Measurements from ENCODE around the gene ICE1.
"Not testable (repeated sequence)": the region's sequence is repeated elsewhere in the genome, so short reads cannot be mapped to it uniquely, and the experiment has no call there.

The ICE1 gene

DNA sequence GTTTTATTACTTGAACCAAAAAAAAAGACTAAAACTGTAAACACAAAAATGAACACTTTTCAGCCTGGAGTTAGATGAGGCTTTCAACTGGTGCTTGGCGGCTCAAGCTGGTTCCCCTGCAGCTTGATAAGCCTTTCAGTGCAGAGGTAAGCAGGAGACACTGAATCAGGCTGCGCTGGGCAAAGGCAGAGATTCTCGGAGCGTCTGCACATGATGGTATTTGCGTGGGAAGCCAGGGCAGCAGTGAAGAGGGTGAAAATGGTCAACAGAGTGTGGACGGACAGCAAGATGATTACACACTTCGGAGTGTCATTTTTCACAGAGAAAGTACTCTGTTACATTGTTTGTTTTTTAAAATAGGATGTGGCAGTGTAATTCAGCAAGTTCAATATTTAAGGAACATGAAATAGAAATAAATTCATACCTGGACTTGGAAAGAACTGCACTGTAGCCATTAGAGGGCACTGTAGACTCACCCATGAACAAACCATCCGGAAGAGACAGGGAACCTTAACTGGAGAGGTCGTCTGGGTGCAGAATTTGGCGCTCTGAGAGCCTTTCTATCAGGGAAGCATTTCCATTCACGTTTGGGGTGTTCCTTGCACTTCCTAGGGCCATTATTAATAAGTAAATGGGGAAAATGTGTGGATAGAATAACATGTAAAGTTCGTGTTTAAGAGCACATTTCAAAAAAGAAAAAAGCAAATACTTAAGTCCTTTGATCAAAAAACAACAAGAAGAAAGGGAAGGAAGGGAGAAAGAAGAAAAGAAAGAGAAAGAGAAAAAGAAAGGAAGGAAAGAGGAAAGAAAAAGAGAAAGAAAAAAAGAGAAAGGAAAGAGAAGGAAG is 69.8 kb downstream of the ICE1 start:
- DNase-seq (ENCODE audit: low spot score), result peak; percentile 47

GRCh38 chr5:5492934-5493271 is 70.4 kb downstream of the ICE1 start:
- not testable (repeated sequence) for DNase-seq (ENCODE audit: low spot score)

GRCh38 chr5:5494489-5495402 is 72.3 kb downstream of the ICE1 start:
- no peak for DNase-seq (ENCODE audit: low spot score)

- DNase-seq (ENCODE audit: low spot score), result peak; percentile 55
These were observed 74.8 kb downstream of the ICE1 start for GRCh38 chr5:5497152-5497788.

GRCh38 chr5:5499442-5499841 is 77.0 kb downstream of the ICE1 start:
- no peak for DNase-seq (ENCODE audit: low spot score)

DNA sequence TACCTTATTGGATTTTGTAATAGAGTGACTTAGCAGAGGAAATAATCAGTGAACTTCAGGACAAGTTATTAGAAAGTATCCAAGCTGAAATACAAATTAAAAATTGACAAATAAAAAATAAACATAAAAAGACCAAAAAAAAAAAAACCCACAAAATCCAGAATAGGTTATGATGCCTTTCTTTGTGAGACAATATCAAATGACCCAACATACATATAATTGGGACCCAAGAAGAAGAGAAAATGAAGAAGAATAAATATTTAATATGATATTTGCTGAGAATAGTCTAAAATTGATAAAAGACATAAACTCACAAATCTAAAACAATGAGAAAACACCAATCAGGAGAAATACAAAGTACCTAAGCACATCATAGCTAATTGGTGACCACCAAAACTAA is 81.8 kb downstream of the ICE1 start:
- no peak for DNase-seq (ENCODE audit: low spot score)

- DNase-seq (ENCODE audit: low spot score), result no peak
These were observed 83.3 kb downstream of the ICE1 start for GRCh38 chr5:5505815-5506214.

DNA sequence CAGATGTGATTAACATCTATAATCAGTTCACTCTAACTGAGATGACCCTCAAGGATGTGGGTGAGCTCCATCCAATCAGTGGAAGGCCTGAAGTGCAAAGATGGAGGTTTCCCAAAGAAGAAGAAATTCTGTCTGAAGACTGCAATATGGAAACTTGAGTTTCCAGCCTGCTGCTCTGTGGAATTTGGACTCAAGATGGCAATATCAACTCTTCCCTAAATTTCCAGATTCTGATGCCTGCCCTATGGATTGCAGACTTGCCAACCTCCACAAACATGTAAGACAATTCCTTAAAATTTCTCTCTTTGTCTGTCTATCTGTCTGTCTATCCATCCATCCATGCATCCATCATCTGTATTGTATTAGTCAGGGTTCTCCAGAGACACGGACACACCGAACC is 85.9 kb downstream of the ICE1 start:
- no peak for DNase-seq (ENCODE audit: low spot score)

DNA sequence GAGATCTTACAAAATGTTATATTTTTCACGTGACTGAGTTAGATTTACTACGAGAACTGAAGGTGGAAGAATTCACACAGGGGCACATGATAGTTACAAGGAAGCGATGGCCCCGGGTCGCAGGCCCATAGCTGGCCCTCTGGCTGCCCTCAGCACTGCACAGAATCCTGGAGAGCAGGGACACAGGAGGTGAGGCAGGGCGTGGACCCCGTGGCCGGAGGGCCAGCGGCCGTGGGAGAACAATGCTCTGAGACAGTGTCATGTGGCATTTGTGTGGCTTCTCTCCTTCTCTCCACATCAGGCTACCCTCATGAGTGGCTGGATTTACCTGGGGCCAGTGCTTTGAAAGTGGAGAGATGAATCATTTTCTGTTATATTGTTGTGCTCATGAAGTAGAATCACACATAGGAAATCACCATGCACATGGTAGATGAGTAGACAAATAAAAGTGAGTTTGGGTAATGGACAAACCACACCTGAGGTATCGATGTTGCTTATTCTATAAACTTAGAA is 89.5 kb downstream of the ICE1 start:
- no peak for DNase-seq (ENCODE audit: low spot score)

DNA sequence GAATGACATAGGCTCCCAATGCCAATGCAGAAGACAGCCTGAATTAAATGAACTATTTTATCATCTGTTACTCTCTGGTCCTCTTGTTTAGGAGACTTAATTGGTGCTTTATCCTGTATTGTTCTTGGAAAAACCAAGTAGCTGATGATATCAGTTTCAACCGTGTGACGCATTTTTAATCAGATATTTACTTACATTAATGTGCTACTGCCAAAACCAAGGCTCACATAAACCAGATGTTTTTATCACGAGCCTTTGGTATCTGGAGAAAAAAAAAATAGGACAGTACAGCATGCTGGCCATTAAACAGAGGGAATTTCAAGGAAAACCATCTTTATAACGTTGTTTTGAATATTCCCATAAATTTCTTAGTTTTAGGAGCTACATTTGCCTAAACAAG is 90.1 kb downstream of the ICE1 start:
- no peak for DNase-seq (ENCODE audit: low spot score)

GRCh38 chr5:5520622-5521021 is 98.1 kb downstream of the ICE1 start:
- DNase-seq (ENCODE audit: low spot score), result not testable (repeated sequence)

- DNase-seq (ENCODE audit: low spot score), result no peak
These were observed 98.6 kb downstream of the ICE1 start for GRCh38 chr5:5521029-5521428.

DNA sequence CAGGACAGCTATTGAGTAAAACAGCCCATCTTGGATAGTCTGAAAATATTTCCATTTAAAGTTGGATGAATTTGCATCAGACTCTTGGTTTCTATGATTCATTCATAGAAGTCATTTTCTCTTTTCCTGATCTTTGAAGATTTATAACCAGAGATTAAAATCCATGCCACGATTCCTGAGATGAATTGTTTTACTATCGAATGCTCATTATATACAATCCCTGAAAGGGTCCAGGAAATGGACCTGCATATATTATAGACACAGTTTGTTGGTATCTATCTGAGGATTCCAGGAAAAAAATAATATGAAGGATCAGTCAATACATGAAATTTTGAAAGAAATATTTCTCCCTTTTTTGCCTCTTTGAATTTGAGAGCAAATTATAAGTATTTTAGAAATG is 99.0 kb downstream of the ICE1 start:
- no peak for DNase-seq (ENCODE audit: low spot score)

DNA sequence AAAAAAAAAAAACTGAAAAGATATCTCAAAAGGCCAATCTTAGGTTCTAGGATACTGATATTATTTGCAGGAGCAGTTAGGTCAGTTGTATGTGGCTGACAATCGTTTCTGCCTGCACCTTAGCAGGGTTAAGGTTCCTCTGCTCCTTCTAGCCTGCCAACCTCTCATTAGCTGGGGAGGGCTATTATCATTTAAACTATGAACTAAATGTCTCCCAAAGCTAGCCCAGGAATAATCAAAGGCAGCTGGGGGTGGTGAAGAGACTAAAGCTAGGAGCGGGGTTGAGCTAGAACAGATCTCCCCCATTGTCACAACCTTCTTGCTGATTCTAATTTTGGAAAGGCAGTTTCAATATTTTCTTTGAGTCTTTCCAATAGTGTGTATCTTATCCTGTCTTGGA is 99.9 kb downstream of the ICE1 start:
- no peak for DNase-seq (ENCODE audit: low spot score)

- DNase-seq (ENCODE audit: low spot score), result no peak
These were observed 100.6 kb downstream of the ICE1 start for GRCh38 chr5:5523066-5523505.

DNA sequence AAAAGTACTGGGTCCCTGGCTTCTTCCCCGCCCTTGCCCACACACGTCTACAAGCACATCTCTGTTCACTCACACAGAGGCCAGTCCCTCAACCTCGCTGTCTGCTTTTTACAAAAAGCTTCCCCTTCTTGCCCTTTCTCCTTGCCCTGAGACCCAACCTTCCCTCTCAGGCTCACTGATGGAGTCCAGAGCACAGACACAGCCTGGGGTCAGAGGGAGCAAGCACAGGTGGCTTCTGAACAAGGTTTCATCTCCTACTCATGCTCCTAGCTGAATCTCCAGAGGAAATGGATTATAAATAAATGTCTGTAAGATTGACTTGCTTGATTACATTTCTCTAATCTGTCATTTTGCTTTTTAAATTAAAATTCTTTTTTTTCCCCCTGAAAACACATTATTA is 101.8 kb downstream of the ICE1 start:
- no peak for DNase-seq (ENCODE audit: low spot score)

- no peak for DNase-seq (ENCODE audit: low spot score)
These were observed 108.9 kb downstream of the ICE1 start for GRCh38 chr5:5531371-5531770.

- DNase-seq (ENCODE audit: low spot score), result no peak
These were observed 110.0 kb downstream of the ICE1 start for GRCh38 chr5:5532306-5533076.

- DNase-seq (ENCODE audit: low spot score), result no peak
These were observed 111.5 kb downstream of the ICE1 start for GRCh38 chr5:5533927-5534326.

GRCh38 chr5:5534333-5534732 is 111.9 kb downstream of the ICE1 start:
- DNase-seq (ENCODE audit: low spot score), result no peak

GRCh38 chr5:5536871-5537270 is 114.4 kb downstream of the ICE1 start:
- DNase-seq (ENCODE audit: low spot score), result no peak

GRCh38 chr5:5537426-5537825 is 114.9 kb downstream of the ICE1 start:
- DNase-seq (ENCODE audit: low spot score), result no peak
